ENCODE data around the gene ZNF385C.

Gene ZNF385C

DNA sequence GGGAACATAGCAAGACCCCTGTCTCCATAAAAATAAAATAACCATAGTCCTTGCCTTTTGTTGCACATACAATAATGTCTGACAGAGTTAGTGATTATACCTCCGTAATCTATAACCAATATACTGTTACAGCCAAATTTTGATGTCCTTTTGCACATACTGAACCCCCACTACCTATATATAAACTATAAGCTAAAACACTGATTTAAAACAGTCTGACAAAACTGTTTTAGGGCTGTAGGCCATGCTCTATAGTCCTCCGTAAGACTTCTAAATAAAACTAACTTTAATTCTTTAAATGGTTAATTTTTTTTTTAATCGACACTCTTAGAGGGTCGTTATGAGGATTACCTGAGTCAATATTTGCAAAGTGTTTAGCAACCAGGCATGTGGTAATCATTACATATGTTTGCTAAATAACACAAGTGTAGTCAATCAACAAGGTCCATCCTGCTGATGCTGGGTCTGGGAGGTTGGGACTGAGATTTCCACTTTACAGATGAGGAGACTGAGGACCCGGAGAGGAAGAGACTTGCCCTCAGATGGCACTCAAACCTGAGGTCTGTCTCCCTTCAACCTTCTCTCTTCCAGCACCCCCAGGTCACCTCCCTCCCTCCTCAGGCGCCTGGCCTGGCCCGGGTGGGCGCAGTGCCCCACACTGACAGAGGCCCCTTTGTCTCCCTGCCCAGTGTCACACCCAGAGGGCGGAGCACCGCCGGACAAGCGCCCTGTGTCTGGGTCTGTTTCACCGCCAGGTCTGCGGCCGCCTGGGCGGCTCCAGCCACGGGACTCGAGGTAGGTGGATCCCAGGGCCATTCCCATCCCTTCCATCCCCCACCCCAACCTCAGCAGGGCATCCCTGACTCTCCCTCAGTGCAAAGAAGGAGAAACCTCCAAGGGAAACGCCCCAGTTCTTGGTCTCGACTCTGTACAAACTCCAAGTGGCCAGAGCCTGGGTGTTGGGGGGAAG lies 10.3 kb downstream of the ZNF385C start:
- TF ChIP-seq, protein P1, sequence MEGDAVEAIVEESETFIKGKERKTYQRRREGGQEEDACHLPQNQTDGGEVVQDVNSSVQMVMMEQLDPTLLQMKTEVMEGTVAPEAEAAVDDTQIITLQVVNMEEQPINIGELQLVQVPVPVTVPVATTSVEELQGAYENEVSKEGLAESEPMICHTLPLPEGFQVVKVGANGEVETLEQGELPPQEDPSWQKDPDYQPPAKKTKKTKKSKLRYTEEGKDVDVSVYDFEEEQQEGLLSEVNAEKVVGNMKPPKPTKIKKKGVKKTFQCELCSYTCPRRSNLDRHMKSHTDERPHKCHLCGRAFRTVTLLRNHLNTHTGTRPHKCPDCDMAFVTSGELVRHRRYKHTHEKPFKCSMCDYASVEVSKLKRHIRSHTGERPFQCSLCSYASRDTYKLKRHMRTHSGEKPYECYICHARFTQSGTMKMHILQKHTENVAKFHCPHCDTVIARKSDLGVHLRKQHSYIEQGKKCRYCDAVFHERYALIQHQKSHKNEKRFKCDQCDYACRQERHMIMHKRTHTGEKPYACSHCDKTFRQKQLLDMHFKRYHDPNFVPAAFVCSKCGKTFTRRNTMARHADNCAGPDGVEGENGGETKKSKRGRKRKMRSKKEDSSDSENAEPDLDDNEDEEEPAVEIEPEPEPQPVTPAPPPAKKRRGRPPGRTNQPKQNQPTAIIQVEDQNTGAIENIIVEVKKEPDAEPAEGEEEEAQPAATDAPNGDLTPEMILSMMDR (IDR thresholded peaks at IDR 0.05; ENCODE audit: low read depth, low read length) = no peak
- H3K4me3 ChIP-seq (ENCODE audit: low read depth, low read length) = no peak overlapping the region
- no peak for DNase-seq (ENCODE audit: low read depth, low spot score)
- in situ Hi-C loops (cut with HindIII; ENCODE audit: low sequenced_read_pairs) = no loop called here

DNA sequence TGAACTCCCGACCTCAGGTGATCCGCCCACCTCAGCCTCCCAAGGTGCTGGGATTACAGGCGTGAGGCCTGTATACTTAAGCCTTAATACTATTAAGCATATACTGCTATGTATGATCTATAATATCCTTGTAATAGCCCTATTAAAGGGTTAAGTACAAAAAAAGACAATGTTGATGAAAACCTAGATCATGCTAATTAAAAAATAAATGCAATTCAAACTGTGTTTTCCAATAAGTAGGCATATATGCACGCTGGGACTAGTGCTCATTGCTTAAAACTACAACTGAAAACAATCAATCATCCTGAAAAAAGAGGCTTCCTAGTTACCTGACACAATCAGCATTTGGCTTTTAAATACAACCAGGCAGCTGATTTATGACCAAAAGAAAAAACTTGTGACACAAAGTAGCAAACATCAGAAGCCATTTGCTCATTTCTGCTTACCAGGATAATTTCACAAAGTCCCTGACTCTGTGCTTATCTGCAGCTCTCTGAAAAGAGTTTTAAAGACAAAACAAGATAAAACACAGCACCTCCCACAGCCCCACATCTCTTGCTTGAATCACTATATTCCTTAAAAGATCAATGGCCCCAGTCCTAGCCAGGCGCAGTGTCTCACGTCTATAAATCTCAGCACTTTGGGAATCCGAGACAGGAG lies 11.1 kb downstream of the ZNF385C start:
- no peak for DNase-seq (ENCODE audit: low read depth, low spot score)
- in situ Hi-C loops (cut with HindIII; ENCODE audit: low sequenced_read_pairs) = no loop called here
- H3K4me3 ChIP-seq (ENCODE audit: low read depth, low read length) = no peak overlapping the region
- TF ChIP-seq, protein P1 (IDR thresholded peaks at IDR 0.05; ENCODE audit: low read depth, low read length) = no peak

DNA sequence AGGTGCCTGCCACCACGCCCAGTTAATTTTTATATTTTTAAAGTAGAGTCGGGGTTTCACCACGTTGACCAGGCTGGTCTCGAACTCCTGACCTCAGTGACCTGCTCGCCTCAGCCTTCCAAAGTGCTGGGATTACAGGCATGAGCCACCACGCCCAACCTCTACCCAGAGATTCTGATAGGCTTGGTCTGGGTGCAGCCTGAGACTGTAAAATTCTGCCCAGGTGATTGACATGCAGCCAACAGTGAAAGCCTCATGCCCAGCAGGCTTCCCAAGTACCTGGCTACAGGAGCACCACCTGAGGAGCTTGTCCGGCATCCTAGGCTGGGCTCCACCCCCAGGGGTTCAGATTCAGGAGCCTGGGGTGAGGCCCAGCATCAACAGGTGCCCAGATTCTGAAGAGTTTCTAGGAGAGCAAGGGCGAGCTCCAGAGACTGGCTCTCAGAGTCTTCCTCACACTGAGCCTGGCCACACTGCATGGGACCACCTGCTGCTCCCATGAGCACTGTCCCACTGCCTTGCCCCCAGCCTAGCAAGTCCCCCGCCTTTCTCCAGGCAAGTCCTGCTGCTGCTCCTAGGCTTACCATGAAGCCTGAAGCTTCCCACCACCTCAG lies 16.6 kb downstream of the ZNF385C start:
- in situ Hi-C loops (cut with HindIII; ENCODE audit: low sequenced_read_pairs) = no loop called here
- TF ChIP-seq, protein P1 (IDR thresholded peaks at IDR 0.05; ENCODE audit: low read depth, low read length) = no peak
- DNase-seq (ENCODE audit: low read depth, low spot score) = no peak
- H3K4me3 ChIP-seq (ENCODE audit: low read depth, low read length) = no peak overlapping the region

DNA sequence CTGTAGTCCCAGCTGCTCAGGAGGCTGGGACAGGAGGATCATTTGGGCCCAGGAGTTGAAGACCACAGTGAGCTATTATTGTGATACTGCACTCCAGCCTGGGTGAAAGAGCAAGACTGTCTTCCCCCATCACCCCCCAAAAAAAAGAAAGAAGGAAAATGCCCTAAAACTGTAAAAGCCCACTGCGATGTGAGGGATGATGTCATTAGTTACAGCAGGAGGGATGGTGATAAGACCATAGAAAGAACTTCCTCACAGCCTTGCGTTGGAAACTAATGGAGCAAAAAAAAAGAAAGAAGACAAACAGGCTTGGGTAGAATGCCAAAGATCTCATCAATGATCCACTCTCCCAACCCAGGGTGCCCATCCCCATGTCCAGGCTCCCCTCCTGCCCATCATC lies 18.7 kb downstream of the ZNF385C start:
- in situ Hi-C loops (cut with HindIII; ENCODE audit: low sequenced_read_pairs) = no loop called here
- no peak for DNase-seq (ENCODE audit: low read depth, low spot score)
- no peak overlapping the region for H3K4me3 ChIP-seq (ENCODE audit: low read depth, low read length)
- TF ChIP-seq, protein P1 (IDR thresholded peaks at IDR 0.05; ENCODE audit: low read depth, low read length) = no peak

DNA sequence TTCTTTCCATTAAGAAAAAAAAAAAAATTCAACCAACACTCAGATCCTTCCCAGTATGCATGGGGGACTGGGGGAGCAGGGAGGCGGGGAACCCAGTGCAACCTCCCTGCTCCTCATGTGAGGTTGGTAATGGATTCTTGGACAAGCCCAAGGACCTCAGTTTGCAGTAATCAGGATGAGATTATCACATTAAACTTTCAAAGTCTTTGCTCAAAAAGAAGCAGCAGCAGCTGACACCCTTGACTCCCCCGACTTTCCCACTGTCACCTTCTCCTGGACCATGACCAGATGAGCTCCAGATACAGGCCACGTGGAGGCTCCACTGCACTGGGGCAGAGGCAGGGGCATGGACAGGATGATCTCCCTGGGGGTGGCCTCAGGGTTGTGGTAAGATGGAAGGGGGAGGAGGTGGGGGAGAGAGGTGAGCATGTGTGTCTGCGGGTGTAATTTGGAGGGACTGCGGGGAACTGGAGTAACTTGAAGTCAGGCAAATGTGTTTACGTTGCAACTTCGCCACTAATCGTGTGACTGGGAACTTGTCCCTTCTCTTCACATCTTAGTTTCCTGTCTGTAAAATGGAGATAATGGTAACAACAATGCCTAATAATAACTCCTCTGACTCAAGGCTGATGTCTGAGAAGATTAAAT lies 19.8 kb downstream of the ZNF385C start:
- DNase-seq (ENCODE audit: low read depth, low spot score) = no peak
- in situ Hi-C loops (cut with HindIII; ENCODE audit: low sequenced_read_pairs) = no loop called here
- TF ChIP-seq, protein P1 (IDR thresholded peaks at IDR 0.05; ENCODE audit: low read depth, low read length) = no peak
- H3K4me3 ChIP-seq (ENCODE audit: low read depth, low read length) = no peak overlapping the region

DNA sequence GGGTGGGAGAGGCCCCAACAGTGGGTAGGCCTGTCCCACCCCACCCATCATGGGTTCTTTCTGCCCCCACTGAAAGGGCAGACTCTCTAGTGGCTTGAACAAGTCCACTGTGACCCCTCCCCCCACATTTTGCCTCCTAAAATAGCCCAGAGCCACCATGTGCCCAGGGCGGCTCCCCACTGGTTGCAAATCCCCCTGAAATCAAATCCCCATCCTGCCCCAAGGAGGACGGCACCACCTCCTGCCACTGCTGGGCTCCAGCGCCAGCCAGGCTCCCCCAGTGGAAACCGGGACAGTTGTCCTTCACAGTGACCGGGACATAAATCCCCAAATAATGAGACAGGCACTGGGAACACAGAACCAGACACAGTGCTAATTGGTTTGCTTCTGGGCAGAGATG lies 20.5 kb downstream of the ZNF385C start:
- H3K4me3 ChIP-seq (ENCODE audit: low read depth, low read length) = no peak overlapping the region
- TF ChIP-seq, protein P1 (IDR thresholded peaks at IDR 0.05; ENCODE audit: low read depth, low read length) = no peak
- DNase-seq (ENCODE audit: low read depth, low spot score) = no peak
- in situ Hi-C loops (cut with HindIII; ENCODE audit: low sequenced_read_pairs) = no loop called here

Data from astrocyte of the spinal cord (primary cell).